ENCODE measurements around the gene TMEM69. TPM values are rescaled to one million over a fixed set of nuclear protein-coding genes. Genes with fewer than 3 reads are reported as not detected.

The TMEM69 gene
- total RNA-seq, 2 donors from 2014 or later = 11.9 to 12.5 TPM

GRCh38 chr1:45644661-45645060 is 43.3 kb upstream of the TMEM69 start:
- H3K36me3 ChIP-seq (replicated peaks in 1 of 2; ENCODE audit: insufficient read depth in 1 of 2, low read depth in 2 of 2) = peaks cover 8 to 12% of the 10 kb centered on the region in 2 donors
- H3K4me1 ChIP-seq = peaks cover 22% of the 10 kb centered on the region
- ATAC-seq (no peak), DNase-seq (no peak)
- no peak overlapping the region for H3K4me3 ChIP-seq
- TF ChIP-seq POLR2A (IDR thresholded peaks at IDR 0.05) = no peak
- no peak for TF ChIP-seq CTCF (IDR thresholded peaks at IDR 0.05)
- intact Hi-C loops (cut with DNase I) = no loop called here
- H3K9me3 ChIP-seq = no peaks in the 10 kb centered on the region
- H3K27ac ChIP-seq = peak overlapping the region in 3 of 4 donors; percentile 56 to 81 (median 57)
- H3K27me3 ChIP-seq = no peaks in the 10 kb centered on the region
- WGBS, 2 donors = 74 to 75% methylated on average over 2 of the region's 2 CpGs

- Histone ChIP-seq H3K27me3 (no peaks in the 10 kb centered on the region), H3K9me3 (no peaks in the 10 kb centered on the region), H3K4me3 (no peak overlapping the region), H3K27ac (peak overlapping the region in 2 of 4 donors; percentile 63 to 69), H3K4me1 (peaks cover 22% of the 10 kb centered on the region), H3K36me3 (replicated peaks in 1 of 2; ENCODE audit: insufficient read depth in 1 of 2, low read depth in 2 of 2) (peaks cover 11 to 18% of the 10 kb centered on the region in 2 donors)
- intact Hi-C loops (cut with DNase I) = no loop called here
- DNase-seq (peak in 2 of 4 donors; percentile 19 to 54), ATAC-seq (peak; percentile 38)
- 64 to 77% methylated on average over 9 of the region's 9 CpGs for WGBS, 2 donors
- TF ChIP-seq CTCF (IDR thresholded peaks at IDR 0.05) (no peak), POLR2A (IDR thresholded peaks at IDR 0.05) (no peak)
Measured at GRCh38 chr1:45647248-45648021, 40.5 kb upstream of the TMEM69 start.

- whole genome bisulfite sequencing, 2 donors = 88 to 92% methylated on average over 12 of the region's 12 CpGs
- peaks cover 19 to 54% of the 10 kb centered on the region in 2 donors for H3K36me3 ChIP-seq (replicated peaks in 1 of 2; ENCODE audit: insufficient read depth in 1 of 2, low read depth in 2 of 2)
- intact Hi-C loops (cut with DNase I) = no loop called here
- no peak overlapping the region for H3K27ac ChIP-seq
- no peaks in the 10 kb centered on the region for H3K9me3 ChIP-seq
- DNase-seq (no peak), ATAC-seq (no peak)
- no peak overlapping the region for H3K4me3 ChIP-seq
- TF ChIP-seq CTCF (IDR thresholded peaks at IDR 0.05) (no peak), POLR2A (IDR thresholded peaks at IDR 0.05) (no peak)
- no peaks in the 10 kb centered on the region for H3K4me1 ChIP-seq
- H3K27me3 ChIP-seq = no peaks in the 10 kb centered on the region
Measured at GRCh38 chr1:45654540-45655280, 33.3 kb upstream of the TMEM69 start.

DNA sequence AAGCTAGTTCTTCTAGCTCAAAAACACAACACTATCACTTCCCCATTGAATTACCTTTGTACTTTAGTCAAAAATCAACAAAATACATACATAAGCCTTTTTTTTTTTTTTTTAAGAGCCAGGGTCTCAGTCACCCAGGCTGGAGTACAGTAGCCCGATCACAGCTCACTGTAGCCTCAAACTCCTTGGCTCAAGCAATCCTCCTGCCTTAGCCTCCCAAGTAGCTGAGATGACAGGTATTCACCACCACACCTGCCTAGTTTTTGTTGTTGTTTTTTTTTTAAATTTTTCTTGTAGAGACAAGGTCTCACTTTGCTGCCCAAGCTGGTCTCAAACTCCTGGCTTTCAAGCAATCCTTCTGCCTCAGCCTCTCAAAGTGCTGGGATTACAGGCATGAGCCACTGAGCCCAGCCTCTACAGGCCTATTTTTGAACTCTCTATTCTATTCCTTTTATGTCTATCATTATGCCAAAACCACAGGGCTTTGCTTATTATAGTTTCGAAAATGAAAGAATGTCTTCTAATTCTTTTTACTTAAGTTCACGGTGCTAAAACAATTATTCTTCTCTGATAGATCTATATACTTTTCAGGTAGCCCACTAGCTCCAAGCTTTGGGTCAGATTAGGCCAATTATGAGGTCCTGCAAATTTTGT is 31.3 kb upstream of the TMEM69 start:
- ATAC-seq (no peak), DNase-seq (no peak)
- Histone ChIP-seq H3K4me3 (no peak overlapping the region), H3K36me3 (replicated peaks in 1 of 2; ENCODE audit: insufficient read depth in 1 of 2, low read depth in 2 of 2) (peaks cover 8 to 47% of the 10 kb centered on the region in 2 donors), H3K27me3 (no peaks in the 10 kb centered on the region), H3K9me3 (no peaks in the 10 kb centered on the region), H3K4me1 (no peaks in the 10 kb centered on the region), H3K27ac (no peak overlapping the region)
- intact Hi-C loops (cut with DNase I) = no loop called here
- WGBS, 2 donors = 85 to 94% methylated on average over 3 of the region's 3 CpGs
- TF ChIP-seq CTCF (IDR thresholded peaks at IDR 0.05) (no peak), POLR2A (IDR thresholded peaks at IDR 0.05) (no peak)
